HG03378 (cell line): ENCODE data around the gene DCPS.
"Not testable (repeated sequence)": the region's sequence is repeated elsewhere in the genome, so short reads cannot be mapped to it uniquely, and the experiment has no call there.

Source experiments
- ATAC-seq: cut with Tn5 transposase; IDR thresholded peaks from one replicate; pipeline ENCODE4 v1.9.1; 2021; ENCODE audit warnings: mild to moderate bottlenecking, moderate library complexity; ENCODE audit not compliant: unreplicated experiment

Gene DCPS

DNA sequence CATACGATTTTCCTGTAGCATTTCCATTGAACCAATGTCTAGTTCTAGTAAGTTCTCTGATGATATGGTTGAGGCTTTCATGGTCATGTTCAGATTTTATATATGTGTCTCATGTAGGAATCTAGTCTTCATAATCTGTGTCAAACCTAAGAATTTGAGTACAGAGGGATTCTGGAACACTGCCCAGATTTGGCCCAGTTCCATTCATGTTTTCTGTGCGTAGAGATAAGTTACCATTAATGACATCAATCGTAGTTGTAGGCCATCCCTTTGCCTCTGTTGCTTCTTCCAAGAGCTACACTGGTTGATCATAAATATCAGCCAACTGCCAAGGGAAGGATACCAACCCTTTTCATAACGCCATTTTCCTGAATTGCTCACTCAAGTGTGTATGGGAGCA lies 74.9 kb downstream of the DCPS start:
- ATAC-seq: no peak

GRCh38 chr11:126380909-126381308 lies 77.0 kb downstream of the DCPS start:
- ATAC-seq: no peak

DNA sequence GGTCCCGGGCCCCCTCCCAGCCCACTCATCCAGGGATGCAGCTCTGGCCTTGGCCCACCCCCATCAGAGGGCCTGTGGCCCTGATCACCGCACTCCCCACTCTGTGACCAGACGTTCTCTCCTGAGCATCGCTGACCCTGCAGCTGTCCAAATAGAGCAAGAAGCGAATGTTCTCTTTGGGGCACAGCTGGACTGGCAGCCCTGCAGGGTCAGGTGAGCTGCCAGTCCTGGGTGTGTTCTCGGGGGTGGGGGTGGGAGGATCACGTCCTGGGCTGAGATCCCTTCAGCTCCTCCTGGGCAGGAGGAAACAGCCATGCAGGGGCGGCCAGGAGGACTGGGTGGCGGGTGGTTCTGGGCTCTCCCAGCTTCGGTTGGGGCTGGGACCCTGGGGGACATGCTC lies 78.1 kb downstream of the DCPS start:
- not testable (repeated sequence) for ATAC-seq

DNA sequence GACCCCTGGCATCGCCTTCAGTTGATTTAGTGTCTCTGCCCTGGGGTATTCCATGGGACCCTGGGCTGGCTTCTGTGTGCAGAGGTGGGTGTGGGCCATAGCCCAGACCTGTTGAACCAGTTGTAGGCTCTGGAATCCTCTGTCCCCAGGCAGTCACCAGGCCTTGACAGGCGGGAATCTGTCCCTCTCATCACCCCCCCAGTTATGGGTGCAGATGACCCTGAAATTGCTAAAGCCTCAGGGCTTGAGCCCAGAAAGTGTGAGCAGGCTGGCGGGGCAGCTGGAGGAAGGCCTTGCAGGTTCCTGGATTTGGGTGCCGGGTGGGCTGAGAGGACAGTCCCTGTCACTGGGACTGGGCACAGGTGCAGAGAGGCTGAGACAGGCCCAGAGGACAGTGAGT lies 78.8 kb downstream of the DCPS start:
- not testable (repeated sequence) for ATAC-seq

DNA sequence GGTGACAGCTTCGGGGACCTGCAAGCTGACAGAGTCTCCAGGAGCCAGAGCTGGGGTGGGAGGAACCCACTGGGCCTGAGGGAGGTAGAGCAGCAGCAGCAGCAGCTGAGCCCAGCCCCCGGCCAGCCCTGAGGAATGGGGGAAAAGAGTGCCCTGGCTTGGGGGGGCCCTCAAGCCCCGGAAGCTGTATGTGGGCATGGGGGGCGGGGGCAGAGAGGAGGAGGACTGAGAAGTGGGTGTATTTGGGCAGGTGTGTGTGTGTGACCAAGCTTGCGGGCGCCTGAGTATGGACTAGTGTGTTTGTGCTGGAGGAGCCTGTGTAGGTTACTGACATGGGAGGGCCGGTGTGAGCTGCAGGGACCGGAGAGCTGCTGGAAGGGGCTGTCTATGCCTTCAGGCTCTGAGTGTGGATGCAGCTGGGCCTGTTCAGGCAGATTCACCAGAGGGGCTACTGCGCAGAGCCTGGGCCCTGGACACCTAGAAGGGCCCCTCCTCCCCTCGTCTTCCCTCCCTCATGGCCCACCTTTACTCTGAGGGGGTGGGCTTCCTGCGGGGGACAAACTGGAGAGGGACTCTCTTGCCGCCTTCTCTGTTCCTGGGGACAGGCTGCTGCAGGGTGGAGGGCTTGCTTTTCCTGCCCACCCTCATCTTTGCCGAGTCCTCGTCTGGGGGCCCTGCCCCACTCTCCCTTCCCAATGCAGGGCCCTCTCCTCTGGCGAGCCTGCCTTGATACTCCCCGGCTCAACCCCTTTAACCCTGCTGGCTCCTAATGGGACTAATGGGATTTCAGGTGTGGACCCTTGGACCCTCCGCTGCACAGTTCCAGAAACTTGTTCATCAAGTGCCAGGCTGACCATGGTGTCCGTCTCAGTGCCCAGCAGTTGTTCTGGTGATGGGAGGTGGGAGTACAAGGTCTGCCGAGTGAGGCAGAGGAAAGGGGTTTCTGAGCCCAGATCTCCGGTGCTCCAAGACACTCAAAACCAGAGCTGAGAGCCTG lies 79.8 kb downstream of the DCPS start:
- no peak for ATAC-seq

DNA sequence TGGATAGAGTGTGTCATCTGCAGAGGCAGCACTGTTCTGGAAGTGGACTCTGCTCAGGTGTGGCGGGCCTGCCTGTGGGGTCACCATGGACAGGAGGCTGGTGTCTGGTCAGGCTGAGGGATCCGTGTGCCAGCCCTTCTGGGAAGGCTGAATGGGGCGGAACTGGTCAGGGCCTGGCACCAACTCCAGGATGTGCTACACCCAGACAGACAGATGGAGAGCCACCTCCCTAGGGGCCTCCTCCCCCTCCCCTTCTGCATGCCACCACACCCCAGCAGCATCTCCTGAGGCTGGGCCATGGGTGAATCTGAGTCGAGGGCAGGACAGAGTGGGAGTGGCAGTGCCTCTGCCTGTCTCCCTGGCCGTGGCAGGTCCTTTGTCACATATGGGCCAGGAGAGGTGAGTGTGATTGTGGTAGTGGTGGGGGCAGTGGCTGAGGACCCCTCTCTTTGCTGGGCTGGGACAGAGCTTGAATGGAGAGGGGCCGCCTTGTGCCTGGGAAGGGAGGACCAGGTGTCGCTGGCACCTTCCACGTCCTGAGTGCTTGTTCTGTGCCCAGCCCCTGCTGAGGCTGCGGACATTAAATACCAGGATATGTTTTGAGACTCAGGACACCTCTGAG lies 80.7 kb downstream of the DCPS start:
- ATAC-seq: no peak

- no peak for ATAC-seq
Observed at GRCh38 chr11:126385991-126386728, 82.3 kb downstream of the DCPS start.

GRCh38 chr11:126386729-126387071 lies 82.8 kb downstream of the DCPS start:
- ATAC-seq: not testable (repeated sequence)

DNA sequence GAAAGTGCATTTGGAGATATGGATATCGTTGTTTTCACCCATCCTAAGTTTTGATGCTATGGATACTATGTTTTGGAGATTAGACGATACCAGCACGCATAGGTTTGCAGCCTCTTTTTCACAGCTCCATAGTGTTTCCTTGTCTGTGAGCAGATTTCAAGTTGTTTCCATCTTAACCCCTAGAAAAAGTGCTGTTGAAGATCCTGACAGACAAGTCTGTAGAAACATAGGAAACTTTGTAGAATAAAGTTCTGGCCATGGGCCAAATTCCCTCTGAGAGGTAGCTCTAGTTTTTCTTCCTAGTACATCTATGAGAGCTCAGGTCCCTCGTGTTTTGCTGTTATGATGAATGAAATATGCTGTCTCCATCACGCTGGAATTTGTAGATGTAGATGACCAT lies 84.0 kb downstream of the DCPS start:
- ATAC-seq: no peak

- no peak for ATAC-seq
Observed at GRCh38 chr11:126390272-126390867, 86.5 kb downstream of the DCPS start.

DNA sequence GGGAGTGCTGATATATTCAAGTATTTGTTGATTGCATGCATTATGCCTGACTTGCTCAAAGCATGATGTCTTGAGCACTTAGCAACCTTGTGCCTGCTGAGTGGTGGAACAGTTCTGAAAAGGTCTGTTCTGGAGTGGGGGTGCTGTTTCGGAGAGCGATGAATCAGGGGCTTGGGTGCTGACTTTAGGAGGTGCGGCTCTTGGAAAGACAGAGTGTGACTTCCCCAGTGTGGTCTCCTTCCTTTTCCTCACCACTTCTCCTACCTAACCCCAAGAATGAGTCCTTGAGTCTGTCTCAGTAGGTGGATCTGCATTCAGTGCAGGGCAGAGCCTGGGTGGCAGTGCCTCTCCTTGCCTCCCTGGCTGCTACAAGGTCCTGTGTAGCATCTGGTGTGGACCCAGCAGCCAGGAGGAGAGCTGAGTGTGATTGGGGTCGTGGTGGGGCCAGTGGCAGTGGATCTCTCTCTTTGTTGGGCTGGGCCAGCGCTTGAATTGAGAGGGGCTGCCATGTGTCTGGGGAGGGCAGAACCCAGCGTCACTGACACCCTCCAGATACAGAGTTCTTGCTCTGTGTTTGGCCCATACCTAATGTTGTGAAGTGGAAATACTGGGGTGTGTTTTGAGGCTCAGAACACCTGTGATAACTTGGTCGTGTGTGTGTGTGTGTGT lies 87.6 kb downstream of the DCPS start:
- ATAC-seq: no peak

- peak; percentile 75 for ATAC-seq
Observed at GRCh38 chr11:126391970-126392632, 88.2 kb downstream of the DCPS start.

GRCh38 chr11:126392633-126393013 lies 88.8 kb downstream of the DCPS start:
- ATAC-seq: peak; percentile 20

DNA sequence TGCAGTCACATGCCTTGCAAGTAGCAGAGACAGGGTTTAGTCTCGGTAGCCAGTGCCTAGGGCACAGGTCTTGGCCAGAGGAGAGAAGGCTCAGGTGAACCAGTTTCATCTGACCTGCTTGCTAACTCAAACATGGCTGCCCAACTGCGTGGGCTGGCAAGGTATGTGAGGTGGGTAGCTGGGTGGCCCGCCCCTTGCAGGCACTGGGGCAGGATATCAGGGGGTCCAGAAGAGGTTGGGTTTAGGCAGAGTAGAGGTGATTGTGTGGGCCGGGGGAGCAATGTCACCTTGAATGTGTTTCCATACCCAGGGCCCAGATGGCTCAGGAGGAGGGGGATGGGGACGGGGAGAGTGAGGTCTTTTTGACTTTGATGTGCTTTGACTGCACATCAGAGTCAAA lies 89.3 kb downstream of the DCPS start:
- ATAC-seq: no peak

DNA sequence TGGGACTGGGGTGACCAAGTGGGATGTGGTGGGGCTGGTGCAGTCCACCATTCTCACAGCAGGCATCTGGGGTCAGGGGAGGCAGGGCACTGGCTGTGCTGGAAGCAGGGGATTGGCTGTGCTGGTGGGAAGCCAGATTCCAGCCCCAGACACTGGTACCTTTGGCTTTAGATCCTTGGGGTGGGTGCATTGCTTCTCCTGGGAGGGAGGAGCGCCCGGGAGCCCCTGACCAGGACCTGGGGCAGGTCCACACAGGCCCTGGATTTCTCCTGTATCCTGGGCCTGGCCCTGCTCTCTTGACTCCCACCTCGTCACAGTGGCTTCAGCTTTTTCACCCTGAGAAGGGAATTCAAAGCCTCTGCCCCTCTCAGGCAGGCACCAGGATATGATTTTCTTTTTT lies 90.2 kb downstream of the DCPS start:
- ATAC-seq: no peak

GRCh38 chr11:126394634-126395072 lies 90.8 kb downstream of the DCPS start:
- not testable (repeated sequence) for ATAC-seq
